ENCODE measurements around the gene CENPM.

The CENPM gene

DNA sequence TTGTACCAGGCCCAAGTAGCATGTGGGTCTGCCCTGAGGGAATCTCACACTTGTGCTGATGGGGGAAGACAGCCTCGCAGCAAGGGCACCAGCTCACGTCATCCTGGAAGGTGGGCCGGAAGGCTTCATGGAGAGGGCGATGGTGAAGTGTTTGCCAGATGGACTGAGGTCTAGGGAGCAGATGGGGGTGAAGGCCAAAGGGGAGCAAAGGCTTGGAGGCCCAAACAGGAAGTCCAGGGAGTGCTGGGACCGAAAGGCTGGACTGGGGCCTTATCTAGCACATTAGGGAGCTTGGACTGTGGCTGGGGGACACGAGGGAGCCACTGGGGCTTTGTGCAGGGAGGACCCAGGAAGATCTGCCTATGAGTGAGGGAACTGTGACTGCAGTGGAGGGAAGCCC lies 19.1 kb downstream of the CENPM start:
- H3K27ac Mint-ChIP-seq, result no peak overlapping the region
- peaks cover 55% of the 10 kb centered on the region for H3K4me1 Mint-ChIP-seq
- ATAC-seq, result no peak
- H3K4me3 Mint-ChIP-seq, result peak overlapping the region in 1 of 2 donors; percentile 78
- peaks cover 31% of the 10 kb centered on the region for H3K27me3 Mint-ChIP-seq
- no peak for DNase-seq
- no peaks in the 10 kb centered on the region for H3K9me3 Mint-ChIP-seq

DNA sequence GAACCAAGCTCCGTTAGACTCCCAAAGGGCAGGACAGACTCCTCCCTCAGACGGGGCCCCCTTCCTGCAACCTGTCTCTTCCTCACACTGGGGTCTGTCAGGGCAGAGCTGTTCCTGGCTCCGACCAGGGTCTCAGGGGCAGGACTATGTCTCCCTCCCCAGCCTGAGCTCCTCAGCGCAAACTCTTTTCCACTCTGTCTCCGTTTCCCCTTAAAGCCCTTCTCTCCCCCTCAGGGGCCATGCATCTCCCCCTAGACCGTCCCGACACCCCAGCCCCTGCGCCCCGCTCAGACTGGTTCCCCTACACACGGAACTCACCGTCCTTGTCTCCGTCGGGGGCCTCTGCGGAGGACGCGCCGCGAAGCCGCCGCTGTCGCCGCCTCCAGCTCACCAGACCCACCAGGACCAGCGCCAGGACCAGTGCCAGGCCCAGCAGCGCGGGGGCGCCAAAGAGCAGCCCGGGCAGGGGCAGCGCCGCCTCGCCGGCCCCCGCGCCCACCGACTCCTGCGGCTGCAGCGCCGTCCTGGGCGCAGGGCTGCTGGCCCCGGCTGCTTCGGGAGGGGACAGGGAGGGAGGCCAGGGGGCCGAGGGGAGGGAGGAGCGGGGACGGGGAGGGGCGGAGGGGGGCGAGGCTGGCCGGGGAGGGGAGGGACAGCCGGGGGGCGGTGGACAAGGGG lies 21.0 kb downstream of the CENPM start:
- Mint-ChIP-seq H3K27me3 (peaks cover 31% of the 10 kb centered on the region), H3K27ac (peak overlapping the region; percentile 83 to 90), H3K4me1 (peaks cover 49% of the 10 kb centered on the region), H3K4me3 (peak overlapping the region; percentile 78 to 90), H3K9me3 (no peaks in the 10 kb centered on the region)
- DNase-seq, result peak; percentile 79 to 84
- ATAC-seq, result peak; percentile 81

DNA sequence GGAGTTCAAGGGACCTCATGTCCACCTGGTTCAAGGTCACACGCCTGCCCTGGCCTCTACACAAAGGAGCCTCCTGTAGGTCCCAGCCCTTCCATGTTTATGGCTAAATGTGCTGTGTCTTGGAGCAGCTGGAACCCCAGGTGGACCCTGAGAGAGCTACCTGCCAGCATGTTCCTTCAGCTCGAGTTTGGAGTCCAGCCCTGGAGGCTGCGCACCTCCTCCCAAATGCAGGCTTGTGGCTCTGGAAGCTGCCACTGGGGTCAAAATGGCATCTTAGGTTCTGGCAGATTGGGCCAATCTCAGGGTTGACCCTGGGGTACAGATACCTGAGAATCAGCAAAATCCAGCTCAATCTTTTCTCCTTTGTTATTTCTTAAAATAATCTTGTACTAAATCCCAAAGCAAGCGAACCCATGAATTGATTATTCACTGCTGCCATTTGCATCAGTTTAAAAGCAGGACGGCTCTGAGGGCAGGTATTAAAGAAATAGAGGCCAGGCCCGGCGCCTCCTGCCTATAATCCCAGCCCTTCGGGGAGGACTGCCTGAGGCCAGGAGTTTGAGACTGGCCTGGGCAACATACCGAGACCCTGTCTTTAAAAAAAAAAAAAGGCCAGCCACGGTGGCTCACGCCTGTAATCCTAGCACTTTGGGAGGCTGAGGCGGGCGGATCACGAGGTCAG lies 23.2 kb downstream of the CENPM start:
- Mint-ChIP-seq H3K9me3 (no peaks in the 10 kb centered on the region), H3K4me3 (no peak overlapping the region), H3K27ac (no peak overlapping the region), H3K4me1 (peaks cover 58% of the 10 kb centered on the region), H3K27me3 (peaks cover 31% of the 10 kb centered on the region)
- no peak for DNase-seq
- ATAC-seq, result no peak

DNA sequence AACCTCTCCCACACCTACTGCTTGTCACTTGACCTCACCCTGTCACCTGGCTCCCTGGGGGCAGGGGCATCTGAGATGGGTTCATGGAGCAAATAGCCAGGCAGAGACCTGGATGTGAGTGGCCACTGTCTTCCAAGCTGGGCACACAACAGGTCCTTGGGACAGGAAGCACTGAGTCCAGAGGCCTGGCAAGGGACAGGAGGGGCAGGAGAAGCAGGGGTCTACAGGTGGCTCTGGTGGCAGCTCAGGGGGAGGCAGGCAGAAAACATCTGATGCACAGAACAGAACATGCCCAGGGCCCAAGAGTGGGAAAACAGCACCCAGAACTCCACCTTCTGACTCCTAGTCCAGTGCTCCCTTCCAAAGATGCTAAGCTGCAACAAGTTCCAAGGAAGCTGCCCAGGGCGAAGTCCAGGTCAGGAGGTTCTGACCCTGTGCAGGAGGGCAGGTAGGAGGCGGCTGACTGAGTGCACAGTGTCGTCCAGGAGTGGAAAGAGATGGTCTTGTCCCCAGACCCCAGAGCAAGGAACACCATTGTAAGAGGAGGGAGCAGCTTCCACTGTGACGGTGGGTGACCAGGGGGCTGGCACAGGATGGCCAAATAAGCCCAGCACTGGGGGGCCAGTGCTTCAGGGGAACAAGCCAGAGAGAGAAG lies 23.9 kb downstream of the CENPM start:
- Mint-ChIP-seq H3K27ac (peak overlapping the region in 1 of 2 donors; percentile 79), H3K4me3 (no peak overlapping the region), H3K4me1 (peaks cover 58% of the 10 kb centered on the region), H3K9me3 (no peaks in the 10 kb centered on the region), H3K27me3 (peaks cover 29% of the 10 kb centered on the region)
- ATAC-seq (no peak), DNase-seq (no peak)

DNA sequence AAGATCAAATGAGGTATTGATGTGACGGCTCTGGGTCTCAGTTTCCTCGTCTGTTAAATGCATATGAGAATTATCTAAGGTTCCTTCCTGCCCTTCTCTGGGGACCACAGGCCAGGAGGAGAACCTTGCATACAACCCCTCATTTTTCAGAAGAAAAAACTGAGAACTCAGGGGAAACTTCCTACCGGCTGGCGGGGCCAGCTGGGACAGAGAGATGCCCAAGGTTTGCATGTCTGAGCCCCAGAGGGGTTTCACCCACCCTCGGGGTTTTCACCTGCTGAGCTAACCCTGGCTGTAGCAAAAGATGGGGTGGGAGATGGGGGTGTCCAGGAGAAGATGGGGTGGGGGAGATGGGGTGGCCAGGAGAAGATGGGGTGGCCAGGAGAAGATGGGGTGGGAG lies 24.6 kb downstream of the CENPM start:
- Mint-ChIP-seq H3K27me3 (peaks cover 29% of the 10 kb centered on the region), H3K4me1 (peaks cover 58% of the 10 kb centered on the region), H3K4me3 (no peak overlapping the region), H3K9me3 (no peaks in the 10 kb centered on the region), H3K27ac (no peak overlapping the region)
- DNase-seq (no peak), ATAC-seq (no peak)

DNA sequence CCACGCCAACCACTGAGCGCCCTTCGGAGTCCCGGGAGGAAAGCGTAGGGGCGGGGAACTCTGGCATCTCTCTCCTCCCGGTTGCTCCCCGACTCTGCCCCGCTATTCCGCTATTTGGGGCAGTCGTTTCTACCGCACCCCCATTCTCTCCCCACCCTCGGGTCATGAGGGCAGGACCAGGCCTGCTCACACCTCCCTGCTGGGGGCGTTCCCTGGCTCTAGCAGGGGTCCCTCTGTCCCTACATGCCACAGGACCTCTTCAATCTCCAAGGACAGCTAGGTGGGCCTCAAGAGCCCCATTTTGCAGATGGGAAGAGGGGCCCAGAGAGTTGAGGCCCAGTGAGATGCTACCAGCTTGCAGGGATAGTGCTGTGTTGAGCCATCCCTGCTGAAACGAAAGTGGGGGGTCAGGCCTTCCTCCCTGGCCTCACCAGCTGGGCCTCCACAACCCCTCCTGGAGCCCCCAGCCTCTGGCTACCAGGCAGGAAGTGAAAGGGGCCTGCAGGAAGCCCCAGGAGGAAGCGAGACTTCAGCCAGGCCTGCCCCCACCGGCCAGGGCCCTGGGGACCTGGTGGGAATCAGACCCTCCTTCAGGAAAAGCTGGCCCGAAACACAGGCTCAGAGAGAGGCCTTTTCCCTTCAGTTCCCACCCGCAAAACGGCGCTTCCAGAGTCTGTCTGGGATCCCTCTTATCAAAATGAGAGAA lies 26.5 kb downstream of the CENPM start:
- no peaks in the 10 kb centered on the region for H3K9me3 Mint-ChIP-seq
- peak overlapping the region; percentile 66 to 85 for H3K4me3 Mint-ChIP-seq
- H3K4me1 Mint-ChIP-seq, result peaks cover 58% of the 10 kb centered on the region
- ATAC-seq, result no peak
- DNase-seq, result no peak
- peaks cover 34% of the 10 kb centered on the region for H3K27me3 Mint-ChIP-seq
- H3K27ac Mint-ChIP-seq, result peak overlapping the region in 1 of 2 donors; percentile 13

DNA sequence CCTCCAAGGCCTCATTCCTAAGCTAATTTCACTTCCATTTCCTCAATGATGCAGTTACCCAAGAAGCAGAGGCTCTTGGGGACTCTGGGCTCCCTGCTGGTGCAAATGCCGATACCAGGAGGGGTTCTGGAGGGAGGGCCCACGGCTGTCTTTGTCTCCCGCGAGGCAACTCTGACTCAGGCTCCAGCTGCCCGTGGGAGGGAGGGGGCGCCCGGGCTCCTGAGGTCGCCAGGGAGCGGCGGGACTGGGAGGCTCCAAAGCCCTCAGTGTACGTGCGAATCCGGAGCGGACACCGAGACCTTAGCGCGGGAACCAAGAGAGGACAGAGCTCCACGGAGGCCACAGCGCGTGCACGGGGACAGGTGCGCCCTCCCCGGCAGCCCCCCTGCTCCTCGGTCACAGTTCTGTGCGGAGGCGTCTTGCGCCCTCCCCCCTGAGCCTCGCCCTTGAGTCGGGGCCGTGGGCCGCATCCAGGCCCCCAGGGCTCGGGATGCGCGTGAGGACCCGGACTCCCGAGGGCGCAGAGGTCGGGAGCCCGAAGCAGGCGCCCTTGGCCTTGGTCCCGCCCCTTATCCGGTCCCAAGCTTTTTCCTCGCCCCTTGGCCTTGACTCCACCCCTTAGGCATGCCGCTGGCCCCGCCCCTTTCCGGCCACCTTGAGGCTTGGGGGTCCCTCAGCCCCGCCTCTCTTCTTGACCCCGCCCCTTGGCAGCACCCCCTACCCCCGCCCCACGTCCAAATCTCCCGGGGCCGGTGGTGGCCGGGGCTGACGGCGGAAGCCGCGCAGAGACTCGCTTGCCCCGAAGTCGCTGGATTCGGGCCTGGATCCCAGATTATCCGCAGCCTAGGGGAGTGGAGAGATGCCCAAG lies 27.4 kb downstream of the CENPM start:
- DNase-seq (peak in 1 of 2 donors; percentile 43), ATAC-seq (peak; percentile 48)
- Mint-ChIP-seq H3K27ac (no peak overlapping the region), H3K4me1 (peaks cover 54% of the 10 kb centered on the region), H3K9me3 (no peaks in the 10 kb centered on the region), H3K4me3 (peak overlapping the region; percentile 73 to 85), H3K27me3 (peaks cover 31% of the 10 kb centered on the region)

DNA sequence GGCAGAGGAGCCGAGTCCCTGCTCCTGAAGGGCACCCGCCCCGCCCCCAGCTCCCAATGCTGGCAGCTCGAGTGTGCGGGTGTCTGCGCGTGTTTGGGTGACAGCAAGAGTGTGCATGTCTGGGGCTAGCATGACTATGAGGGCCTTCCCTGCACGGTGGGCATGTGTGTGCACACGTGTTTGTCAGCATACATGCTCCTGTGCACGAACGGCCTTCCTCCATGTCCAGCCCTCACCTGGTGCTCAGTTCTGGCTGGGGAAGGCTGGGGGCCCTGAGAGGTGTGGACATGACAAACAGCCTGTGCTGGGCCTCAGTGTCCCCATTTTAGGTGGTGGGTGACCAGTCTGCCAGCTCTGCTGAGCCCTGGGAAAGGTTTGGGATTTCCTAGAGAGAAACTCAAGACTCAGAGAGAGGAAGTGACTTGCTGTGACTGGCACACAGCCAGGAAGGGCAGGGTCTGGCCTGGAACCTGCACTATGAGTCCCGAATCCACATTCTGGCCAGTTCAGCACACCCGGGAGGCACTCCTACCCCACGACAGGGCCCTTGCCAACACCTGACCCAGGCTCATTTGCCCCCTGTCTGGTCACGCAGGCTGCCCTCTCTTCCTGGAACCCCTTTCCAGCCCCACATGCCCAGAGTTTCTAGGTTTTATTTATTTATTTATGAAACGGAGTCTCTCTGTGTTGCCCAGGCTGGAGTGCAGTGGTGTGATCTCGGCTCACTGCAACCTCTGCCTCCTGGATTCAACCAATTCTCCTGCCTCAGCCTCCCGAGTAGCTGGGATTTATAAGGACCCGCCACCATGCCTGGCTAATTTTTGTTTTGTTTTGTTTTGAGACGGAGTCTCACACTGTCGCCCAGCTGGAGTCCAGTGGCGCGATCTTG lies 28.8 kb downstream of the CENPM start:
- H3K4me3 Mint-ChIP-seq, result peak overlapping the region in 1 of 2 donors; percentile 37
- peak overlapping the region in 1 of 2 donors; percentile 54 for H3K27ac Mint-ChIP-seq
- no peaks in the 10 kb centered on the region for H3K9me3 Mint-ChIP-seq
- peaks cover 56% of the 10 kb centered on the region for H3K4me1 Mint-ChIP-seq
- ATAC-seq (no peak), DNase-seq (no peak)
- peaks cover 37% of the 10 kb centered on the region for H3K27me3 Mint-ChIP-seq

DNA sequence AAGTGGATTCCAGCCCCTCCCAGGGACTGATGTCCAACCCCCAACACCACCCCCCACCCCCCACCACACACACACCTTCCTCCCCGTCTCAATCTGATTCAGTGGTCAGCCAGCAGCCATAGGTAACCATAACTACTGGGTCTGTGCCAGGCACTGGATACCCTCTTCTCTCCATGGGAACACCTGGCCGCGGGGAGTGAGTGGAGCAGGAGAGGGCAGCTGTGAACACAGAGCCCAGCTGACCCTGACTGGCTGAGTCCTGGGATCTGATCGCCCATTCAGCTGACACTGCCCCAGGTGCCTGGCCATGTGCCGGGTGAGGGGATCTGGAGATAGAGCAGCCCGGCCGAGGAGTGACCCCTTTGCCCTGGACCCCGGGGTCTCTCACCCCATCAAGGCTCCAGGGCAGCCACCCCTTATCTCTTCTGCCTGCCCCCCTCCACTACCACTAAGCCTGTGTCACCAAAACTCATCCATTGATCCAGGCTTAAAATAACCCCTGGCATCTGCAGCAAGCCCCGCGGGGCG lies 29.5 kb downstream of the CENPM start:
- Mint-ChIP-seq H3K27ac (peak overlapping the region in 1 of 2 donors; percentile 54), H3K9me3 (no peaks in the 10 kb centered on the region), H3K4me1 (peaks cover 60% of the 10 kb centered on the region), H3K4me3 (peak overlapping the region in 1 of 2 donors; percentile 37), H3K27me3 (peaks cover 44% of the 10 kb centered on the region)
- no peak for ATAC-seq
- no peak for DNase-seq

DNA sequence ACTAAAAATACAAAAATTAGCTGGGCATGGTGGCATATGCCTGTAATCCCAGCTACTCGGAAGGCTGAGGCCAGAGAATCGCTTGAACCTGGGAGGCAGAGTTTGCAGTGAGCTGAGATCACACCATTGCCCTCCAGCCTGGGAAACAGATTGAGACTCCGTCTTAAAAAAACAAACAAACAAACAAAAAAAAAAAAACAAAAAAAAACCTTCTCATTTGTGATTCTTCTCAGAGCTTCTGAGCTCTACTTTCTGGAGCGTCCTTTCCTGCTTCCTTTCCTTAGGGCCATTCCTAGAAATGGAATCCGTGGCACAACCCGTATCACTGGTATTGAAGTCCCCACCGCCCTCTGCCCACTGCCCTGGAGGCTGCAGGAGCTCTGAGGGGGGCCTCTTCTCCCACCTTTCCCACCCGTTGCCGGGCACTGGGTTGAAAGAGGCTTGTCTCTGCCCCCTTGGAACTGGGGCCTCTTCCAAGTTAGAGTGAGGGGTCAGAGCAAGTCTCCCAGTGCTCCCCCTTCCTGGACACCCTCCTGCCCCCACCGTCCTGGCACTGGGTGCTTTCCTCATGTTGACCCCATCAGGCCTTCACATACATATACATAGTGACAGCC lies 30.1 kb downstream of the CENPM start:
- Mint-ChIP-seq H3K27me3 (peaks cover 50% of the 10 kb centered on the region), H3K9me3 (no peaks in the 10 kb centered on the region), H3K4me3 (no peak overlapping the region), H3K27ac (no peak overlapping the region), H3K4me1 (peaks cover 66% of the 10 kb centered on the region)
- ATAC-seq (no peak), DNase-seq (no peak)

DNA sequence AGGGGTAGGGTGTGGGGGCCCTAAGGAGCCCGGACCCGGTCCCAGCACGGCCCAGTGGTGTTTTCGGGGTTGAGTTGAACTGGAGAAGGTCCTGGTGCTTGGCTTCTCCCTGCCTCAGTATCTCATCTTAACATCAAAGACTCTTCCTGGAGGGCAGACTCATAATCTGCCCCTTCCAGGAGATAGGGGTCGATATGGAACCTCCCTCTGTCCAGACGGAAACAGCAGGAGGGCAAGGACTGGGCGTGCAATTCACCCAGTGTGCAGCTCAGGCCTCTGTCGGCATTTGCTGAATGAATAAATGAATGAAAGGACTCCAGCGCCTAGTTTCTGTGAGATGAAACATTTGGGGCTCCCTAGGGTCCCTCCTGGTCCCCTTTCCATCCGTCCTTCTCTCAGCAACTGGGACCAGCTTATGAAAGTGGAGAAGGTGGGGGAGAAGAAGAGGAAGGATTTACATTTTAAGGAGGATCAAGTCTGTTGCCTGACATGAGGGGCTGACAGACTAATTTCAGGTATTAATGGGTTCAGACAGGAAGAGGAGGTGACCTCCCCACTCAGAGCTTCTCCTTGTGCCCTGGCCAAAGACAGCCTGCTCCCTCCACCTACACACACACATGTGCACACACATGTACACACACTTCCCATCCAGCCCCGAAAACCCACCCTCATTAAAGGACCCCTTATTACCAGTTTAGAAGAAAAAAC lies 31.0 kb downstream of the CENPM start:
- no peak overlapping the region for H3K27ac Mint-ChIP-seq
- H3K9me3 Mint-ChIP-seq, result no peaks in the 10 kb centered on the region
- DNase-seq, result no peak
- H3K4me3 Mint-ChIP-seq, result peak overlapping the region; percentile 47 to 65
- H3K4me1 Mint-ChIP-seq, result peaks cover 75% of the 10 kb centered on the region
- no peak for ATAC-seq
- H3K27me3 Mint-ChIP-seq, result peaks cover 59% of the 10 kb centered on the region

DNA sequence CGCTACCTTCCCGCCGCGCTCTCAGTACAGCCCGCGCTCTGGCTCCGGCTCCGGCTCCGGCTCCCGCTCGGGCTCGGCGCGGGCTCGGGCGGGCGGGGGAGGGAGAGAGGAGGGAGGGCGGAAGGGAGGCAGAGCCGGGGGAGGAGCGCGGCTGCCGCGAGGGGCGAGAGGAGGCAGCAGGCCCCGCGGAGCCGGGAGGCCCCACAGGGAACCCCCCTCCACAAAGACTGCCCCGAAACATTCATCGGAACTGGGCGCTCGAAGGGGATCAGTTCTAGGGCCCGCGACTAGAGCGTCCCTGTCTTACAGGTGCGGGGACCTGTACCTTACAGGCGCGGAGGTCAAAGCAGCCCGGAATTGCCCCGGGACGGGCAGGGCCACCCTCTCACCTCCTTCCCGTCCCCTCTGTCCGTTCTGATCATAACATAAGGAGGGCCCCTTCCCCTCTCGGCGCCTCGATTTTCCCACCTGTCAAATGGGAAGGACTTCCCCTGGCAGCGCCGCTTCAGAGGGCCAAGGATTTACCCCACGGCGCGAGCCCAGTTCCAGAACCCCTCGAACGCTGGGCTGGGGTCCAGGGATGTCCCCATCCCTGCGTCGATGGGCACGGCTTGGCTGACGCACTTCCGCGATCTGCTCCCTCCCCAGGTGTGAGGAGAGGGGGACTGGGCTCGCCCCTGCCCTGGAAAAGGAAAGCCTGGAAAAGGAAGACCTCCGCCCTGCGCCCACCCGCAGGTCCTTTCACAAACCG lies 31.7 kb downstream of the CENPM start, which contains the start of gene SHISA8:
TSS of gene SHISA8 (minus strand) at position 40 of the 751 bp plus-strand sequence. CDS start 407 bp downstream, outside the sequence.
- no peaks in the 10 kb centered on the region for H3K9me3 Mint-ChIP-seq
- ATAC-seq (peak; percentile 62), DNase-seq (peak; percentile 56 to 60)
- H3K4me1 Mint-ChIP-seq, result peaks cover 73% of the 10 kb centered on the region
- peak within 1 kb of the TSS in 1 of 2 donors; percentile 82 for H3K27ac Mint-ChIP-seq
- H3K4me3 Mint-ChIP-seq, result peak within 1 kb of the TSS; percentile 47 to 65
- peaks cover 62% of the 10 kb centered on the region for H3K27me3 Mint-ChIP-seq
